CD4-positive, alpha-beta T cell treated with Interferon gamma for 1 hour (primary cell): ENCODE data around the gene IDE.

Source experiments
- DNase-seq: peaks from one replicate; pipeline ENCODE4 v3.0.0-alpha.2; 2020

The IDE gene

GRCh38 chr10:92562424-92562823 lies 11.5 kb downstream of the IDE start:
- DNase-seq, result no peak

- no peak for DNase-seq
Measured at GRCh38 chr10:92559046-92559445, 14.8 kb downstream of the IDE start.

GRCh38 chr10:92553959-92554358 lies 19.9 kb downstream of the IDE start:
- DNase-seq, result no peak

- no peak for DNase-seq
Measured at GRCh38 chr10:92552310-92552709, 21.6 kb downstream of the IDE start.

- no peak for DNase-seq
Measured at GRCh38 chr10:92550924-92551323, 23.0 kb downstream of the IDE start.

- DNase-seq, result no peak
Measured at GRCh38 chr10:92547676-92548075, 26.2 kb downstream of the IDE start.

- no peak for DNase-seq
Measured at GRCh38 chr10:92545556-92545955, 28.3 kb downstream of the IDE start.

GRCh38 chr10:92544296-92544695 lies 29.6 kb downstream of the IDE start:
- peak; percentile 7 for DNase-seq

GRCh38 chr10:92542458-92542857 lies 31.4 kb downstream of the IDE start:
- DNase-seq, result no peak

GRCh38 chr10:92541583-92541982 lies 32.3 kb downstream of the IDE start:
- no peak for DNase-seq

- no peak for DNase-seq
Measured at GRCh38 chr10:92538231-92538958, 35.5 kb downstream of the IDE start.

GRCh38 chr10:92530891-92531535 lies 42.9 kb downstream of the IDE start:
- no peak for DNase-seq

GRCh38 chr10:92530421-92530820 lies 43.5 kb downstream of the IDE start:
- no peak for DNase-seq

GRCh38 chr10:92527716-92528115 lies 46.2 kb downstream of the IDE start:
- DNase-seq, result no peak

- no peak for DNase-seq
Measured at GRCh38 chr10:92523639-92524038, 50.3 kb downstream of the IDE start.

GRCh38 chr10:92517034-92517655 lies 56.7 kb downstream of the IDE start:
- peak; percentile 62 for DNase-seq

GRCh38 chr10:92508866-92509265 lies 65.0 kb downstream of the IDE start:
- no peak for DNase-seq

- DNase-seq, result no peak
Measured at GRCh38 chr10:92506336-92506735, 67.6 kb downstream of the IDE start.

GRCh38 chr10:92505044-92505443 lies 68.8 kb downstream of the IDE start:
- DNase-seq, result no peak

GRCh38 chr10:92502296-92502808 lies 71.5 kb downstream of the IDE start:
- no peak for DNase-seq

GRCh38 chr10:92493362-92493761 lies 80.5 kb downstream of the IDE start:
- DNase-seq, result no peak

GRCh38 chr10:92492748-92493240 lies 81.1 kb downstream of the IDE start:
- no peak for DNase-seq

GRCh38 chr10:92490387-92490786 lies 83.5 kb downstream of the IDE start:
- DNase-seq, result no peak

- no peak for DNase-seq
Measured at GRCh38 chr10:92486637-92487036, 87.3 kb downstream of the IDE start.
